ENCODE results near the gene TMEM106C. TPM values are rescaled to one million over a fixed set of nuclear protein-coding genes. Genes with fewer than 3 reads are reported as not detected.

The TMEM106C gene
- total and polyA plus RNA-seq, 2 donors from 2014 or later: 51.7 to 126 TPM

DNA sequence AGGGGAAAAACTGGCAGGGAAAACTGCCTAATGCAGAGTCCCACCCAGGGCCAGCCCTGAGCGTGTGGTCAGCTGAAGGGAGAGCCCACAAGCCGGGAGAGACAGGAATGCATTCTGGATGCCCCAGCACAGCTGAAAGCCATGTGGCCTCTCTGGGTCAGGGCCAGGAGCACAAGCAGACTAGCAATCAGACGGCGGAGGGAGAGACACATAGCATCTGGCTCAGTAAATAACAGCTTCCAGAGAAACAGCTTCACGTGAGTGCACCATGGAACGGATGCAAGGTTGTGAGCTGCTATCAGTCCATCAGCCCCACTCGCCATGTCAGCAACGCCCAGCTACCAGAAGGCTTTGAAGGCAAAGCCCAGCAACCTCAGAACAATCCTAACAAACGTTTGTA lies 28.2 kb upstream of the TMEM106C start:
- H3K27me3 ChIP-seq (ENCODE audit: control insufficient read depth, insufficient read depth, low read length): no peaks in the 10 kb centered on the region

DNA sequence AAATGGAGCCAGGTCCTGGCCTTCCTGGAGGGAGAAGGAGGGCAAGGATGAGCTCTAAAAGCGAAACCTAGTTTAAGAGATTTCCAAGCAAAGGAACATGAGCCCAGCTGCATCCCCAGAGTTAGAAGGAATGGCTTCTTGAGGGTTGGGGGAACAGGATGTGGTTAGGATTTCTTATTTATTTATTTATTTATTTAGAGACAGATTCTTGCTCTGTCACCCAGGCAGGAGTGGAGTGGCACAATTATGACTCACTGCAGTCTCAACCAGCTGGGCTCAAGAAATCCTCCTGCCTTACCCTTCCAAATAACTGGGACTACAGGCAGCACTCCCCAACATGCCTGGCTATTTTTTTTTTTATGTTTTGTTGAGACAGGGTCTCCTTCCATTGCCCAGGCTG lies 25.3 kb upstream of the TMEM106C start:
- peaks cover 0 to 23% (median 17%) of the 10 kb centered on the region in 3 donors for H3K4me1 ChIP-seq (ENCODE audit: control insufficient read depth in 2 of 3, insufficient read depth in 2 of 3, low read depth in 1 of 3, low read length in 3 of 3)
- TF ChIP-seq, protein P1, sequence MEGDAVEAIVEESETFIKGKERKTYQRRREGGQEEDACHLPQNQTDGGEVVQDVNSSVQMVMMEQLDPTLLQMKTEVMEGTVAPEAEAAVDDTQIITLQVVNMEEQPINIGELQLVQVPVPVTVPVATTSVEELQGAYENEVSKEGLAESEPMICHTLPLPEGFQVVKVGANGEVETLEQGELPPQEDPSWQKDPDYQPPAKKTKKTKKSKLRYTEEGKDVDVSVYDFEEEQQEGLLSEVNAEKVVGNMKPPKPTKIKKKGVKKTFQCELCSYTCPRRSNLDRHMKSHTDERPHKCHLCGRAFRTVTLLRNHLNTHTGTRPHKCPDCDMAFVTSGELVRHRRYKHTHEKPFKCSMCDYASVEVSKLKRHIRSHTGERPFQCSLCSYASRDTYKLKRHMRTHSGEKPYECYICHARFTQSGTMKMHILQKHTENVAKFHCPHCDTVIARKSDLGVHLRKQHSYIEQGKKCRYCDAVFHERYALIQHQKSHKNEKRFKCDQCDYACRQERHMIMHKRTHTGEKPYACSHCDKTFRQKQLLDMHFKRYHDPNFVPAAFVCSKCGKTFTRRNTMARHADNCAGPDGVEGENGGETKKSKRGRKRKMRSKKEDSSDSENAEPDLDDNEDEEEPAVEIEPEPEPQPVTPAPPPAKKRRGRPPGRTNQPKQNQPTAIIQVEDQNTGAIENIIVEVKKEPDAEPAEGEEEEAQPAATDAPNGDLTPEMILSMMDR (IDR thresholded peaks at IDR 0.05; ENCODE audit: borderline replicate concordance, extremely low read depth, insufficient read depth): no peak
- H3K27me3 ChIP-seq (ENCODE audit: control insufficient read depth, insufficient read depth, low read length): no peaks in the 10 kb centered on the region
- H3K9ac ChIP-seq (ENCODE audit: low read length in 3 of 3): no peak overlapping the region
- intact Hi-C loops (cut with DNase I): no loop called here
- no peaks in the 10 kb centered on the region for H3K36me3 ChIP-seq (ENCODE audit: control insufficient read depth in 2 of 3, insufficient read depth in 3 of 3, low read length in 3 of 3)
- no peak overlapping the region for H3K27ac ChIP-seq (ENCODE audit: low read depth in 2 of 2, low read length in 2 of 2)
- FAIRE-seq (no peak), DNase-seq (no peak)
- H3K9me3 ChIP-seq (ENCODE audit: control insufficient read depth in 2 of 3, insufficient read depth in 1 of 3, low read length in 3 of 3): no peaks in the 10 kb centered on the region
- no peak overlapping the region for H3K4me3 ChIP-seq (ENCODE audit: low read length in 3 of 3)

More for the DNA sequence above, 28.2 kb upstream of the TMEM106C start:
- Histone ChIP-seq H3K36me3 (ENCODE audit: control insufficient read depth in 2 of 3, insufficient read depth in 3 of 3, low read length in 3 of 3) (no peaks in the 10 kb centered on the region), H3K9ac (ENCODE audit: low read length in 3 of 3) (no peak overlapping the region), H3K9me3 (ENCODE audit: control insufficient read depth in 2 of 3, insufficient read depth in 1 of 3, low read length in 3 of 3) (no peaks in the 10 kb centered on the region), H3K27ac (ENCODE audit: low read depth in 2 of 2, low read length in 2 of 2) (no peak overlapping the region), H3K4me3 (ENCODE audit: low read length in 3 of 3) (no peak overlapping the region), H3K4me1 (ENCODE audit: control insufficient read depth in 2 of 3, insufficient read depth in 2 of 3, low read depth in 1 of 3, low read length in 3 of 3) (peaks cover 0 to 9% (median 5%) of the 10 kb centered on the region in 3 donors)
- intact Hi-C loops (cut with DNase I): no loop called here
- DNase-seq (peak in 3 of 5 donors; percentile 25 to 84 (median 75)), FAIRE-seq (no peak)
- TF ChIP-seq, protein P1 (IDR thresholded peaks at IDR 0.05; ENCODE audit: borderline replicate concordance, extremely low read depth, insufficient read depth): no peak

DNA sequence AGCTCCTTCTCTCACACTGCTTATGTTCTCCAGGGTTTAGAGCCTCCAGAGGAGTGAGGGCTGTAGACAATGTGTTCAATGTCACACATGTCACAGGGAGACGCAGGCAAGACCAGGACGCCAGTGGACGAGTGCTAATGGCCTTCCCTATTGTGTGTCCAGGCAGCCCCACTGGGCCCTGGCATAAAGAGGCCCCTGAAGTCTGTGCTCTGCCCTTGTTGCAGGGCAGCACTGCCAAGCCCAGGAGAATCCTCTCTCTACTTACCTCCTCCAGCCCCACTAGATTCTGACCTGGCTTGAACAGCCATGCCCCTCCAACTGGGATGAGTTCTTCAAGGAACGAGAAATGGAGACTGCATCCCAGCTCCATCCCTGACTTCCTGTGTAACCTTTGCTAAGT lies 24.8 kb upstream of the TMEM106C start:
- Histone ChIP-seq H3K27ac (ENCODE audit: low read depth in 2 of 2, low read length in 2 of 2) (no peak overlapping the region), H3K9ac (ENCODE audit: low read length in 3 of 3) (no peak overlapping the region), H3K4me1 (ENCODE audit: control insufficient read depth in 2 of 3, insufficient read depth in 2 of 3, low read depth in 1 of 3, low read length in 3 of 3) (peaks cover 0 to 28% (median 17%) of the 10 kb centered on the region in 3 donors), H3K9me3 (ENCODE audit: control insufficient read depth in 2 of 3, insufficient read depth in 1 of 3, low read length in 3 of 3) (no peaks in the 10 kb centered on the region), H3K27me3 (ENCODE audit: control insufficient read depth, insufficient read depth, low read length) (no peaks in the 10 kb centered on the region), H3K36me3 (ENCODE audit: control insufficient read depth in 2 of 3, insufficient read depth in 3 of 3, low read length in 3 of 3) (no peaks in the 10 kb centered on the region), H3K4me3 (ENCODE audit: low read length in 3 of 3) (no peak overlapping the region)
- intact Hi-C loops (cut with DNase I): no loop called here
- FAIRE-seq: no peak
- no peak for DNase-seq
- TF ChIP-seq, protein P1 (IDR thresholded peaks at IDR 0.05; ENCODE audit: borderline replicate concordance, extremely low read depth, insufficient read depth): no peak

DNA sequence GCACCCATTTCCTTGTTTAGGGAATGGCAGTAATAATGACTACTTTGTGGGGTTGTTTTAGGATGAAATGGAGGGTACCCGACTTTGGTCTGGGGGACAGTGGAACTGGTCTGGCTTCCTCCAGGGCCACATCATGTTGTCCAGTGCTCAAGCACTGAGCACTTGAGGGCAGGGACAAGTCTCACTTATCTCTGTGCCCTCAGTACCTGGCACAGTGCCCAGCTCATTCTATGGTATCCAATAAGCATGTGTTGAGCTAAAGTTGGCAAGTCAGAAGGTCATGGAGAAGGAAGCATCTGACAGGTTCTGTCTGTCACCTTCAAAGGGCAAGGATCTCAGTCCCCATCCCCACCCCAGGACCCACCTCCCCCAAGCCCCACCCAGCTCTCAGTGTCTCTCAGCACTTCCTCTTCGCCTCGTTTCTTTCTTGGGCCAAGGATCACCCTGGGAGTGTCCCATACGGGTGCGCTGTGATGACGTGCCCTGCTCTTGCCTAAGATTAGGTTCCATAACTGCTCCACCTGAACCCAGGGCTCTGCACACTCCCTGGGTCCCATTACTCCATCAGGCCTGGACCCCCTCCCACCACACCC lies 24.3 kb upstream of the TMEM106C start:
- DNase-seq (no peak), FAIRE-seq (no peak)
- no peak overlapping the region for H3K9ac ChIP-seq (ENCODE audit: low read length in 3 of 3)
- H3K4me1 ChIP-seq (ENCODE audit: control insufficient read depth in 2 of 3, insufficient read depth in 2 of 3, low read depth in 1 of 3, low read length in 3 of 3): peaks cover 0 to 28% (median 17%) of the 10 kb centered on the region in 3 donors
- intact Hi-C loops (cut with DNase I): no loop called here
- TF ChIP-seq, protein P1 (IDR thresholded peaks at IDR 0.05; ENCODE audit: borderline replicate concordance, extremely low read depth, insufficient read depth): no peak
- no peaks in the 10 kb centered on the region for H3K9me3 ChIP-seq (ENCODE audit: control insufficient read depth in 2 of 3, insufficient read depth in 1 of 3, low read length in 3 of 3)
- H3K36me3 ChIP-seq (ENCODE audit: control insufficient read depth in 2 of 3, insufficient read depth in 3 of 3, low read length in 3 of 3): no peaks in the 10 kb centered on the region
- H3K27ac ChIP-seq (ENCODE audit: low read depth in 2 of 2, low read length in 2 of 2): no peak overlapping the region
- H3K4me3 ChIP-seq (ENCODE audit: low read length in 3 of 3): no peak overlapping the region
- no peaks in the 10 kb centered on the region for H3K27me3 ChIP-seq (ENCODE audit: control insufficient read depth, insufficient read depth, low read length)
